Measurements from ENCODE around the gene C1QL4. TPM values are rescaled to one million over a fixed set of nuclear protein-coding genes. Genes with fewer than 3 reads are reported as not detected.

The C1QL4 gene
- total and polyA plus RNA-seq, 9 of the 15 experiments (the other 6 are each of a cell fraction or from before 2014, with no cell fraction given): 0.08 to 2.1 (median 0.31) TPM

DNA sequence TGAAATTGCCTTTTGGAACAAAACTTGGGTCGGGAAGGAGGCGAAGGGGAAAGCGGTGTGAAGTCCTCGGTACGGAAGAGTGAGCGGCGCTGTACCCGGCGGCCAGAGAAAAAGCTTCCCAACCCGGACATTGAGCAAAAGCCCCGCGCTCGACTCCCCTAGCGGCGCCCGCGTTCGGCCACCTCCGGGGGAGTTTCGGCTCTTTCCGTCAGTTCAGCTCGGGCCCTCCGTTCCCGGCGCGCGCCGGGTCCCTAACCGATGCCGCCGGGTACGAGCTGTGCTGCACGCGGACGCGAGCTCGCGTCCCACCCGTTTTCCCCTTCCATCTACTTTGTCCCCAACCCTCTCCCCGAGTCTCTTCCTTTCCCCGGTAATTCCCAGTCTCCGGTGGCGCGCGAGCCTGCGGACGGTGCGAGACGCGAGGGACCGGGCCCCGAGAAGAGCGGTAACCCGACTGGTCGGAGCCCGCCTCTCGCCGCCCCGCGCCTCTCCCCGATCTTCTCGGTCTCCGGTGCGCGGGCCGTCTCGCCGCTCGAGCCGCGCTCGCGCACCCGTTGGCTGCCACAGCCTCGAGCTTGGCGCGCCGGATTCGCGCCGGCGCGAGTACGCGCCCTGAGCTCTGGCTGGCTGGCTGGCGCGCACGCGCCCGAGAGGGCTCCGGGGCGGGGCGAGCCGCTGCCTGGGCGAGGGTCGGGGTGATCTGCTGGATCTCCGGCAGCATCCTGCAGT, 29.8 kb upstream of the C1QL4 start (continued):
- TF ChIP-seq, protein P1, sequence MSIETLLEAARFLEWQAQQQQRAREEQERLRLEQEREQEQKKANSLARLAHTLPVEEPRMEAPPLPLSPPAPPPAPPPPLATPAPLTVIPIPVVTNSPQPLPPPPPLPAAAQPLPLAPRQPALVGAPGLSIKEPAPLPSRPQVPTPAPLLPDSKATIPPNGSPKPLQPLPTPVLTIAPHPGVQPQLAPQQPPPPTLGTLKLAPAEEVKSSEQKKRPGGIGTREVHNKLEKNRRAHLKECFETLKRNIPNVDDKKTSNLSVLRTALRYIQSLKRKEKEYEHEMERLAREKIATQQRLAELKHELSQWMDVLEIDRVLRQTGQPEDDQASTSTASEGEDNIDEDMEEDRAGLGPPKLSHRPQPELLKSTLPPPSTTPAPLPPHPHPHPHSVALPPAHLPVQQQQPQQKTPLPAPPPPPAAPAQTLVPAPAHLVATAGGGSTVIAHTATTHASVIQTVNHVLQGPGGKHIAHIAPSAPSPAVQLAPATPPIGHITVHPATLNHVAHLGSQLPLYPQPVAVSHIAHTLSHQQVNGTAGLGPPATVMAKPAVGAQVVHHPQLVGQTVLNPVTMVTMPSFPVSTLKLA (conservative IDR thresholded peaks at IDR 0.05): peak in 1 of 2 experiments; percentile 66; a peak in 3 of 4 replicates
- no peak for TF ChIP-seq CREB1 (IDR thresholded peaks at IDR 0.05)
- TF ChIP-seq CREB1 (CRISPR knock-in tag; IDR thresholded peaks at IDR 0.05): peak; percentile 54
- TF ChIP-seq RUNX1 (IDR thresholded peaks at IDR 0.05; ENCODE audit: low read depth): no peak
- TF ChIP-seq, protein P2, sequence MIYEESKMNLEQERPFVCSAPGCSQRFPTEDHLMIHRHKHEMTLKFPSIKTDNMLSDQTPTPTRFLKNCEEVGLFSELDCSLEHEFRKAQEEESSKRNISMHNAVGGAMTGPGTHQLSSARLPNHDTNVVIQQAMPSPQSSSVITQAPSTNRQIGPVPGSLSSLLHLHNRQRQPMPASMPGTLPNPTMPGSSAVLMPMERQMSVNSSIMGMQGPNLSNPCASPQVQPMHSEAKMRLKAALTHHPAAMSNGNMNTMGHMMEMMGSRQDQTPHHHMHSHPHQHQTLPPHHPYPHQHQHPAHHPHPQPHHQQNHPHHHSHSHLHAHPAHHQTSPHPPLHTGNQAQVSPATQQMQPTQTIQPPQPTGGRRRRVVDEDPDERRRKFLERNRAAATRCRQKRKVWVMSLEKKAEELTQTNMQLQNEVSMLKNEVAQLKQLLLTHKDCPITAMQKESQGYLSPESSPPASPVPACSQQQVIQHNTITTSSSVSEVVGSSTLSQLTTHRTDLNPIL (CRISPR knock-in tag; IDR thresholded peaks at IDR 0.05): no peak
- TF ChIP-seq, protein P3, sequence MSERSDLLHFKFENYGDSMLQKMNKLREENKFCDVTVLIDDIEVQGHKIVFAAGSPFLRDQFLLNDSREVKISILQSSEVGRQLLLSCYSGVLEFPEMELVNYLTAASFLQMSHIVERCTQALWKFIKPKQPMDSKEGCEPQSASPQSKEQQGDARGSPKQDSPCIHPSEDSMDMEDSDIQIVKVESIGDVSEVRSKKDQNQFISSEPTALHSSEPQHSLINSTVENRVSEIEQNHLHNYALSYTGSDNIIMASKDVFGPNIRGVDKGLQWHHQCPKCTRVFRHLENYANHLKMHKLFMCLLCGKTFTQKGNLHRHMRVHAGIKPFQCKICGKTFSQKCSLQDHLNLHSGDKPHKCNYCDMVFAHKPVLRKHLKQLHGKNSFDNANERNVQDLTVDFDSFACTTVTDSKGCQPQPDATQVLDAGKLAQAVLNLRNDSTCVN (CRISPR knock-in tag; IDR thresholded peaks at IDR 0.05): no peak
- no peak for TF ChIP-seq MAFF (IDR thresholded peaks at IDR 0.05; ENCODE audit: low read length)
- TF ChIP-seq, protein P4, sequence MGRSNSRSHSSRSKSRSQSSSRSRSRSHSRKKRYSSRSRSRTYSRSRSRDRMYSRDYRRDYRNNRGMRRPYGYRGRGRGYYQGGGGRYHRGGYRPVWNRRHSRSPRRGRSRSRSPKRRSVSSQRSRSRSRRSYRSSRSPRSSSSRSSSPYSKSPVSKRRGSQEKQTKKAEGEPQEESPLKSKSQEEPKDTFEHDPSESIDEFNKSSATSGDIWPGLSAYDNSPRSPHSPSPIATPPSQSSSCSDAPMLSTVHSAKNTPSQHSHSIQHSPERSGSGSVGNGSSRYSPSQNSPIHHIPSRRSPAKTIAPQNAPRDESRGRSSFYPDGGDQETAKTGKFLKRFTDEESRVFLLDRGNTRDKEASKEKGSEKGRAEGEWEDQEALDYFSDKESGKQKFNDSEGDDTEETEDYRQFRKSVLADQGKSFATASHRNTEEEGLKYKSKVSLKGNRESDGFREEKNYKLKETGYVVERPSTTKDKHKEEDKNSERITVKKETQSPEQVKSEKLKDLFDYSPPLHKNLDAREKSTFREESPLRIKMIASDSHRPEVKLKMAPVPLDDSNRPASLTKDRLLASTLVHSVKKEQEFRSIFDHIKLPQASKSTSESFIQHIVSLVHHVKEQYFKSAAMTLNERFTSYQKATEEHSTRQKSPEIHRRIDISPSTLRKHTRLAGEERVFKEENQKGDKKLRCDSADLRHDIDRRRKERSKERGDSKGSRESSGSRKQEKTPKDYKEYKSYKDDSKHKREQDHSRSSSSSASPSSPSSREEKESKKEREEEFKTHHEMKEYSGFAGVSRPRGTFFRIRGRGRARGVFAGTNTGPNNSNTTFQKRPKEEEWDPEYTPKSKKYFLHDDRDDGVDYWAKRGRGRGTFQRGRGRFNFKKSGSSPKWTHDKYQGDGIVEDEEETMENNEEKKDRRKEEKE (IDR thresholded peaks at IDR 0.05; ENCODE audit: borderline replicate concordance in 1 of 2, control insufficient read depth in 1 of 2, low read depth in 2 of 2, low read length in 1 of 2): no peak
- TF ChIP-seq CHD2 (IDR thresholded peaks at IDR 0.05; ENCODE audit: low read depth, low read length): no peak; the same call in 1 of the 2 replicates
- TF ChIP-seq, protein P5, sequence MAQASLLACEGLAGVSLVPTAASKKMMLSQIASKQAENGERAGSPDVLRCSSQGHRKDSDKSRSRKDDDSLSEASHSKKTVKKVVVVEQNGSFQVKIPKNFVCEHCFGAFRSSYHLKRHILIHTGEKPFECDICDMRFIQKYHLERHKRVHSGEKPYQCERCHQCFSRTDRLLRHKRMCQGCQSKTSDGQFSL (CRISPR knock-in tag; IDR thresholded peaks at IDR 0.05): no peak
- TF ChIP-seq, protein P5 (tag; IDR thresholded peaks at IDR 0.05): no peak
- TF ChIP-seq EP400 (IDR thresholded peaks at IDR 0.05): peak; percentile 76
- no peak for TF ChIP-seq MECOM (CRISPR knock-in tag; IDR thresholded peaks at IDR 0.05)
- TF ChIP-seq, protein P6, sequence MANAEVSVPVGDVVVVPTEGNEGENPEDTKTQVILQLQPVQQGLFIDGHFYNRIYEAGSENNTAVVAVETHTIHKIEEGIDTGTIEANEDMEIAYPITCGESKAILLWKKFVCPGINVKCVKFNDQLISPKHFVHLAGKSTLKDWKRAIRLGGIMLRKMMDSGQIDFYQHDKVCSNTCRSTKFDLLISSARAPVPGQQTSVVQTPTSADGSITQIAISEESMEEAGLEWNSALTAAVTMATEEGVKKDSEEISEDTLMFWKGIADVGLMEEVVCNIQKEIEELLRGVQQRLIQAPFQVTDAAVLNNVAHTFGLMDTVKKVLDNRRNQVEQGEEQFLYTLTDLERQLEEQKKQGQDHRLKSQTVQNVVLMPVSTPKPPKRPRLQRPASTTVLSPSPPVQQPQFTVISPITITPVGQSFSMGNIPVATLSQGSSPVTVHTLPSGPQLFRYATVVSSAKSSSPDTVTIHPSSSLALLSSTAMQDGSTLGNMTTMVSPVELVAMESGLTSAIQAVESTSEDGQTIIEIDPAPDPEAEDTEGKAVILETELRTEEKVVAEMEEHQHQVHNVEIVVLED (CRISPR knock-in tag; IDR thresholded peaks at IDR 0.05): no peak
- TF ChIP-seq ZC3H8 (IDR thresholded peaks at IDR 0.05): no peak
- TF ChIP-seq HNRNPL (IDR thresholded peaks at IDR 0.05; ENCODE audit: low read depth, low read length): peak; percentile 61; the same call in 1 of the 2 replicates
- TF ChIP-seq EHMT2 (IDR thresholded peaks at IDR 0.05): no peak
- TF ChIP-seq ZNF143 (CRISPR knock-in tag; IDR thresholded peaks at IDR 0.05): no peak

Measured in K562 (cell line).